EL (cell line): ENCODE data around the gene EIF3C.
"Not testable (repeated sequence)": the region's sequence is repeated elsewhere in the genome, so short reads cannot be mapped to it uniquely, and the experiment has no call there.

Experiments
- DNase-seq: peaks from one replicate; pipeline ENCODE4 v3.0.0-alpha.2; 2016

Gene EIF3C, protein sequence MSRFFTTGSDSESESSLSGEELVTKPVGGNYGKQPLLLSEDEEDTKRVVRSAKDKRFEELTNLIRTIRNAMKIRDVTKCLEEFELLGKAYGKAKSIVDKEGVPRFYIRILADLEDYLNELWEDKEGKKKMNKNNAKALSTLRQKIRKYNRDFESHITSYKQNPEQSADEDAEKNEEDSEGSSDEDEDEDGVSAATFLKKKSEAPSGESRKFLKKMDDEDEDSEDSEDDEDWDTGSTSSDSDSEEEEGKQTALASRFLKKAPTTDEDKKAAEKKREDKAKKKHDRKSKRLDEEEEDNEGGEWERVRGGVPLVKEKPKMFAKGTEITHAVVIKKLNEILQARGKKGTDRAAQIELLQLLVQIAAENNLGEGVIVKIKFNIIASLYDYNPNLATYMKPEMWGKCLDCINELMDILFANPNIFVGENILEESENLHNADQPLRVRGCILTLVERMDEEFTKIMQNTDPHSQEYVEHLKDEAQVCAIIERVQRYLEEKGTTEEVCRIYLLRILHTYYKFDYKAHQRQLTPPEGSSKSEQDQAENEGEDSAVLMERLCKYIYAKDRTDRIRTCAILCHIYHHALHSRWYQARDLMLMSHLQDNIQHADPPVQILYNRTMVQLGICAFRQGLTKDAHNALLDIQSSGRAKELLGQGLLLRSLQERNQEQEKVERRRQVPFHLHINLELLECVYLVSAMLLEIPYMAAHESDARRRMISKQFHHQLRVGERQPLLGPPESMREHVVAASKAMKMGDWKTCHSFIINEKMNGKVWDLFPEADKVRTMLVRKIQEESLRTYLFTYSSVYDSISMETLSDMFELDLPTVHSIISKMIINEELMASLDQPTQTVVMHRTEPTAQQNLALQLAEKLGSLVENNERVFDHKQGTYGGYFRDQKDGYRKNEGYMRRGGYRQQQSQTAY

DNA sequence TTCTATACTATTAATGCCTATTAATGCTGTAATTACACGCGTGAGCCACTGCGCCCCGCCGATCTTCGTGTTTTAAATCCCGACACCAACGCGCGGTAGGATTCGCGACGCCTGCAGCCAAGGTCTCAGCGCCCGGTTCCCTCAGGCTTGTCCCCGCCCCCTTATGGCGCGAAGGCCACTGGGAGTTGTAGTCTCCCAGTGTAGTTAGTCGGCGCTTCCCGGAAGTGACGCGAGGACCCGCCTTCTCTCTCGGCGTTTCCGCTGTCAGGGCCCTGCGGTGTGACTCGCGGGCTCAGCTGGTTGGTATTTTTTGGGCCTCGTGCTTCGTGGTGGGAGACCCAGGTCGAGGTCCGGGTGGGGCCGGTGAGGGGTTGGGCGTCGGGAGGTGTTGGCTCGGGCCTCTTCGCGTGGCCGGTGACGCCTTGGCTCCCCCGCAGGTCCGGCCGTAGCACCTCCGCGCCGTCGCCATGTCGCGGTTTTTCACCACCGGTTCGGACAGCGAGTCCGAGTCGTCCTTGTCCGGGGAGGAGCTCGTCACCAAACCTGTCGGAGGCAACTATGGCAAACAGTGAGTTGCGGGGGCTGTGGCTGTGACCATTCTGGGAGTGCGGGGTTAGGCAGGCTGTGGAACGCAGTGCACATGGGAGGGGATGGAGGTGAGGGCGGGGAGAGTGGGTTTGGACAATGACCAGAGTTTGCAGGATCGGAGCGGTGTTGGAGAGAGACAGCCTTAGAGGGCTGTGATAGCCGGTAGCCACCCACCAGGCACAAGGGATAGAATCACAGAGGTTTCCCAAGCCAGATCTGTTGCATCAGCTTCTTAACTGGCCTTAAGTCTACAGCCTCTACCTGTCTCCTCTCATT lies at the start of gene EIF3C:
Gene EIF3C (plus strand): TSS at position 245 of the 864 bp plus-strand sequence. CDS start 223 bp downstream, at position 468.
- DNase-seq = not testable (repeated sequence)

DNA sequence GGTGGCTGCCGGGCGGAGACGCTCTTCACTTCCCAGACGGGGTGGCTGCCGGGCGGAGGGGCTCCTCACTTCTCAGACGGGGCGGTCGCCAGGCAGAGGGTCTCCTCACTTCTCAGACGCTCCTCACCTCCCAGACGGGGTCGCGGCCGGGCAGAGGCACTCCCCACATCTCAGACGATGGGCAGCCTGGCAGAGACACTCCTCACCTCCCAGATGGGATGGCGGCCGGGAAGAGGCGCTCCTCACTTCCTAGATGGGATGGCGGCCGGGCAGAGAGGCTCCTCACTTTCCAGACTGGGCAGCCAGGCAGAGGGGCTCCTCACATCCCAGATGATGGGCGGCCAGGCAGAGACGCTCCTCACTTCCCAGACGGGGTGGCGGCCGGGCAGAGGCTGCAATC lies 45.0 kb upstream of the EIF3C start:
- DNase-seq = not testable (repeated sequence)

DNA sequence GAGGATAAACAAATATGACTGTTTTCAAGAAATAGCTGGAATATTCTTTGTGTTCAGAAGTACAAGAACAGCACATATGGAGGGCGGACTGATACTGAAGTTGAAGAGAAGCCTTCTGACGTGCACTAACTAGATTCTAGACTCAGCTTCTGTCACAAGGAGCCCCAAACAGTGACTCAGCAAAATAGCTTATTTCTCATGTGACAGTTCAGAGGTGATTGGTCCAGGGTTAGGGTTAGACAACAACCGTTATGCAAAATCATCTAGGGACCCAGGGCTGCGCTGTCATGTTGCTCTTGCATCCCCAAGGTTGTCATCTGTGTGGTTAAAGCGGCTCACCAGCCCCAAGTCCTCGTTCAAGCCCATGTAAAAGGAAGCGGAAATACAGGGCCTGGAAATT lies 43.8 kb upstream of the EIF3C start:
- DNase-seq = not testable (repeated sequence)

DNA sequence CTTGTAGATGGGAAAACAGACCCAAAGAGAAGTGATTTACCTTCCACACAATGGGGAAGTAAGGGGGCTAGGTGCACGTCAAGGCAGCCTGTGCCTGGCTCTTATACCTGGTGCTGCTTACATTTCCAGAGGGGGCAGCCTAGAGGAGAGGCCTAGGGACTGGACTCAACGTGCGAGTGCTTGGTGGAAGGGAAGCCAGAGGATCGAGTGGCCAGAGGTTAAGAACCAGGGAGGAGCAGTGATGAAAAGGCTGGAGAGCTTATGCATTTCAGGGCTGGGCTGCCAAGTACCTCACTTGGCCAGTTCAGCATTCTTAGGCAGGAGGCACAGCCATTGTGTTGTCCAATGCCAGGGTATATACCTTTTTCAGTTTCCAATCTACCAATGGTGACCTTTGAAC lies 43.1 kb upstream of the EIF3C start:
- not testable (repeated sequence) for DNase-seq

DNA sequence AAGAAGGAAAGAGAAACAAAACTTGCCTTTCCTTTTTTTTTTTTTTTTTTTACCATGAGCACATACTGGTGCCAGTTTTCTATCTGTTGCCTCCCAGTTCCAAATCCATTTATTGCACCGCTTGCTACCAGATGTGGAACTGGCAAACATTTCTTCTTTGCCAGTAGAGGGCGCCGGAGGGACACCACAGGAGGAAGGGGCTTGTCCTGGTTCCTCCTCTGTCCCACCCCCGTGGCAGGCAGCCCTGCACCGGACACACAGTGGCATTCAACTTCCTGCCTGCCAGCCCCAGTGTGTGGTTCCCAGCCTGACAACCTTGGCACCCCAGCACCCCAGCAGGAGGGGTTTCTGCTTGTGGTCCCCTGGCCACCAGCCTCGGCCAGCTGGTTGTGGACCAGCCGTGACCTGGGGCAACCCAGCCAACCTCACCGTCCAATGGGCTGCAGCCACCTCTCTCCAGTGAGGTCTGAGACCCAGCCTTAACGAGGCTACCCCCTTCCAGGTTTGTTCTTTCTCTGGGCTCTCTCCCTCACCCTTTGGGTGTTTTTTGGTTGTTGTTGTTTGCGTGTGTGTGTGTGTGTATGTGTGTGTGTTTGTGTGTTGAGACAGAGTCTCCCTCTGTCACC lies 22.8 kb upstream of the EIF3C start:
- not testable (repeated sequence) for DNase-seq

DNA sequence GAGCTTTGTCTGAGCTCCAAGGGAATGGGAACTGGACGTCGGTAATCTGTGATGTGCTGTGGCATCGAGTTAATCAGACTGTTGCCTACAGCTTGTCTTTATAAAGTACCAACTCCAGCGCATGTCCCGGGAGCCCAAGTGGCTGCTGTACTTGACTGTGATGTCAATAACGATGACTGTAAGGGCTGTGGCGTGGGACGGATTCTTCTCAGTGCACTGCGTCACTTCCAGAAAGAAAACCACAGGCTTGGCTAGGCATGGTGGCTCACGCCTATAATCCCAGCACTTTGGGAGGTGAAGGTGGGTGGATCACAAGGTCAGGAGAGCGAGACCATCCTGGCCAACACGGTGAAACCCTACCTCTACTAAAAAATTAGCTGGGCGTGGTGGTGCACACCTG lies 21.8 kb upstream of the EIF3C start:
- DNase-seq = not testable (repeated sequence)

DNA sequence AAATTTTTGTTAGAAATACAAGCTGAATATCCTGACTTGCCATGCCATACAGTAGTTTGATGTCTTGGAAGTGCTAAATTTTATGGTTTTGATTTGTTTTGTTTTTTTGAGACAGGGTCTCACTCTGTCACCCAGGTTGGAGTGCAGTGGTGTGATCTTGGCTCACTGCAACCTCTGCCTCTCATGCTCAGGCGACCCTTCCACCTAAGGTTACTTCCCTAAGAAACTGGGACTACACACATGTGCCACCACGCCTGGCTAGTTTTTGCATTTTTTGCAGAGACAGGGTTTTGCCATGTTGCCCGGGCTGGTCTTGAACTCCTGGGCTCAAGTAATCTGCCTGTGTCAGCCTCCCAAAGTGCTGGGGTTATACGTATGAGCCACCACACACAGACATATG lies 19.5 kb upstream of the EIF3C start:
- DNase-seq = not testable (repeated sequence)

DNA sequence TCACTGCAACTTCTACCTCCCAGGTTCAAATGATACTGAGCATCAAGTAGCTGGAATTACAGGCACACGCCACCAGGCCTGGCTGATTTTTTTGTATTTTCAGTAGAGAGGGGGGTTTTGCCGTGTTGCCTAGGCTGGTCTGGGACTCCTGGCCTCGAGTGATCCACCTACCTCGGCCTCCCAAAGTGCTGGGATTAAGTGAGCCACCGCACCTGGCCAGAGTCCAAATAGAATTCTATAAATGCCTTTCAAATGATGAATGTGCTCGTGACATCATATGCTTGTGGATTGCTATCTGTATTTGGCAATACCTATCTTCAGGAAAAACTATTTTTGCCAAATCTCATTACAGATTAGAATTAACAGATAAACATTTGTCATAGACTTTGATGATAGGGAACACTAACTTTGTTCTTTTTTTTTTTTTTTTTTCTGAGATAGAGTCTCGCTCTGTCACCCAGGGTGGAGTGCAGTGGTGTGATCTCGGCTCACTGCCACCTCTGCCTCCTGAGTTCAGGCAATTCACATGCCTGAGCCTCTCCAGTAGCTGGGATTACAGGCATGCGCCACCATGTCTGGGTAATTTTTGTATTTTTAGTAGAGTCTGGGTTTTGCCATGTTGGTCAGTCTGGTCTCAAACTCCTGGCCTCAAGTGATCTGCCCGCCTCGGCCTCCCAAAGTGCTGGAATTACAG lies 17.9 kb upstream of the EIF3C start:
- not testable (repeated sequence) for DNase-seq

DNA sequence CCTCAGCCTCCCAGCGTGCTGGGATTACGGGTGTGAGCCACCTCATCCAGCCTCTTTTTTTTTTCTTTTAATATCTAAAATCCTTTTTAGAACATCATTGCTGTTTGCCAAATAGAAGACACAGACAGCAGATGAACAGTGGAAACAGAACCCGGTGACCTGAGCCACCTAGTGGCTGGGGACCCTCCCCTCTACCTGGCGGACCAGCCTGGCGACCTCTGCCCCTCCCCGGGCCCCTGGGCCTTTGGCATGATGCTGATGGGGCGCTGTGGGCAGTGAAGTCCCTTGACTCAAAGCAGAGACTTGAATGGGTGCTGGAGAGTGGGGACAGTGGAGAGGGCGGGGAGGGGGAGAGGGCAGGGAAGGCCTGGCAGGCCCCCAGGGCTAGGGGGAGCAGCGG lies 11.5 kb upstream of the EIF3C start:
- not testable (repeated sequence) for DNase-seq

DNA sequence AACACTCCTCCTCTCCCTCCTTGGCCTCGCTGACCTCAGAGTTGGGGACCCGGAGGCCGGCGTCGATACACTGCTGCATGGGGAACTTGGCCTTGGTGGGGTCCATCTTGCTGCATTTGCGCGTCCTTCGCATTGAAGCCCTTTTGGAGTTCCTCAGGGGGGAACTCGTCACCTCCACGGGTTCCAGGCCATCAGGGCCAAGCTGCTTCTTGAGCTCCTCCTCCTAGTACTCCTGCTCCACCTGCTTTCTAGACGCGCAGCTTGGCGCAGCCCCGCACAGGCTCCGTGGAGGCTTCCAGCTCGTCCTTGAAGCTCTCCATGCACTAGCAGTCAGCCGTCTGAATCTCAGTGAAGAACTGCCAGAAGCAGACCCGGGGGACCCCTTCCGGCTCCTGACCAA lies 10.9 kb upstream of the EIF3C start:
- not testable (repeated sequence) for DNase-seq

DNA sequence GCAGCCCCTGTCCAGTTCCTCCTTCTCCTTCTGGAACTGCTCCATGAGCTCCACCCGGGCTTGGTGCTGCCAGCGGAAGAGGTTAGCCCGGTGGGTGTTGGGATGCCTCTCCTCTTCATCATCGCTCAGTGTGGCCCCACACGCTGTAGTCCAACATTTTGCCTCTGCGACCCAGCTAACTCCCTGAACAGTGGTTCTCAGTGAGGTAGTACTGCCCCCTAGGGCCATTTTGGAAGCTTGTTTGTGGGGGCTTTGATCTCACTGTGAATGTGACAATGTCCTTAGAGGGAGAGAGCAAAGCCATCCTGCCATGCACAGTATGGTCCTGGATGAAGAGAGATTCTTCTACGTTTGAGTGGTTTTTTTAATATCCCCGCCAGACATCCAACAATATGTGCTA lies 9.9 kb upstream of the EIF3C start:
- DNase-seq = not testable (repeated sequence)

DNA sequence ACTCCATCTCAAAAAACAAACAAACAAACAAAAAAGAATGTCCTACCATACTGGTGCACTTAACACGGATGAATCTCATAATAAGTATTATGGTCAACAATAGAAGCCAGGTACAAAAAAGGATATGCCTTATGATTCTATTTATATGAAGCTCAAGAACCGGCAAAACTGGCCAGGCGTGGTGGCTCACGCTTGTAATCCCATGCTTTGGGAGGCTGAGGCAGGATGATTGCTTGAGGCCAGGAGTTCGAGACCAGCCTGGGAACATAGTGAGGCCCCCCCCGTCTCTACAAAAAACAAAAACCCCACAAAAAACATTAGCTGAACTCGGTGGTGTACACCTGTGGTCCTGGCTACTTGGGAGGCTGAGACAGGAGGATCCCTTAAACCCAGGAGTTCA lies 7.0 kb upstream of the EIF3C start:
- DNase-seq = not testable (repeated sequence)

DNA sequence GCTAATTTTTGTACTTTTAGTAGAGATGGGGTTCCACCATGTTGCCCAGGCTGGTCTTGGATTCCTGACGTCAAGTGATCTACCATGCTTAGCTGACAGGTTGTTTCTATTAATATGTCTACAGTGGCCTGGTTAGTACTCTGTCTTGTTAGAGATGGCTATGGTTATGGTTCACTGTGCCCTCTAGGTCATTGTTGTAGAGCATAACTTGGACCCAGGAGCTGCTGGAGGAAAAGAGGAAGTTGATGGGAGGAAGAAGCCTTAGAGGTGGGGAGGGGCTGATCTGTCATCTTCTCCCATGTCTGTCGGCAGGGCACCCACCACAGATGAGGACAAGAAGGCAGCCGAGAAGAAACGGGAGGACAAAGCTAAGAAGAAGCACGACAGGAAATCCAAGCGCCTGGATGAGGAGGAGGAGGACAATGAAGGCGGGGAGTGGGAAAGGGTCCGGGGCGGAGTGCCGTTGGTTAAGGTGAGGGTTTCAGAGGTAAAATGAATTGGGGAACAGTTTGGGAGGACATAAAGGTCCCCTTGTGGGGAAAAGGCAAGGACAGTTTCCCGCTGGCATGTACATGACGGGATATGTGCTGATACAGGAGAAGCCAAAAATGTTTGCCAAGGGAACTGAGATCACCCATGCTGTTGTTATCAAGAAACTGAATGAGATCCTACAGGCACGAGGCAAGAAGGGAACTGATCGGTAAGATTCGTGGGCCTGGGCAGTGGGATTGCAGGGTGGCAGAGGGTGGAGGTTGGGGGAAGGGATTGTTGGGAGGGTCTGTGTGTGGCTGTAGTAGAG lies 11.8 kb downstream of the EIF3C start:
- not testable (repeated sequence) for DNase-seq

DNA sequence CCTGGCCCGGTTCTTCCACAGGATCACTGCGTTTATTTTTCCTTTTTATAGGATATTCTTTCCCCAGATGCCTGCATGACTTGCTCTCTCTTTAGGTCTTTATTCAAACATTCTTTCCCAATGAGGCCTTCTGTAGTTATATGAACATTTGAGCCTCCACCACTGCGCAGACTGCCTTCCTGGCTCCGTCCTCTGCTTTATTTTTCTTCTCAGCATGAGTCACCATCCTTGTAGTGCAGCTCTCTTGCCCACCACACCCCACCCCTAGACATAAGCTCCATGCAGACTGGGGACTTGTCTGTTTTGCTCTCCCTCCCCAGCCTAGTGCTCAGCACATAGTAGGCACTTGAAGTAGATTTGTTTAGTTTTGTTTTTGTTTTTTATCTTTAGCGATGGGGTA lies 20.0 kb downstream of the EIF3C start:
- not testable (repeated sequence) for DNase-seq

DNA sequence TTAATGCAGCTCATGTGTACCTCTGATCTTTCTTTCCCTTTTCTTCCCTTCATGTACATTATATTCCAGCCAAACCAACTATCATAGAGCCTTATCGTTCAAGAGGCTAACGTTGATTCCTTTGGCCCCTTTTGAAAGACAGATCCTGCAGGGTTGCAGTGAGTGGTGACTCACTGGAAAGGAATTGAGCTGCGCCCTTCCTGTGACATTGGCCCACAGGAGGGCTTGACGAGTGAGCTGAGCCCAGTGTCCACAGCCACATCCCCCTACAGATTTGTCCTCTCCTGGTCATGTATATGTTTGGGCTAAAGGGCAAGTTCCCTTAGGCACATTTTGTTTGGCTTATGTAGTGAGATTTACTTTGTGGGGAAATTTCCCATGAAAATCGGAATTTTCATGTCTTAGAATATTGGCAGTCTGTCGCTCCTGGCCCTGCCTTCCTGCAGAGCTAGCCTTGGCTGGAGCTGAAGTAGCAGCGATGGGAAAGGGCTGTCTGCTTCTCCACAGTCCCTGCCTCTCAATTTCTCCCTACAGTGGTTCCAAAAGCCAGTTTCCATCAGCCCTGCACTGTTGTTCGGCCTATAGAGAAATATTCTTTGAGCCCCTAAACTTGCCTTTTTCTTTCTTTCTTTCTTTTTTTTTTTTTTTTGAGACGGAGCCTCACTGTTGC lies 21.3 kb downstream of the EIF3C start:
- DNase-seq = not testable (repeated sequence)

DNA sequence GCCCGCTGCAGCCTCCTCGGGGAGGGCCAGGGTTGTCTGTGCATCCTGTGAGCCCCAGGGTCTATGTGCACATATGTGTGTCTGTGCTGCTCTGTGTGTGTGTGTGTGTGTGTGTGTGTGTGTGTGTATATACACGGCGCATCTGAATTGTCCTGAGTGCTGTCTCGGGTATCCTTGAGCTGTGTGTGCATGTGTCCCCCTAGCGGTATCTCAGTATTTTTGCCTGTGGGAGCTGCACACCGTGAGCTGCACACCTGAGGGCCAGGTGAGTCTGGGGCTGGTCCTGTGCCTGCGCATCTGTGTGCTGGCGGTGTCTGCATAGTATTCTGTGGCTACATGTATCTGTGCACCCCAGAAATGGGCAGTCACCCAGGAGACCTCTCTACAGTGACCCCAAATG lies 28.5 kb downstream of the EIF3C start:
- not testable (repeated sequence) for DNase-seq

DNA sequence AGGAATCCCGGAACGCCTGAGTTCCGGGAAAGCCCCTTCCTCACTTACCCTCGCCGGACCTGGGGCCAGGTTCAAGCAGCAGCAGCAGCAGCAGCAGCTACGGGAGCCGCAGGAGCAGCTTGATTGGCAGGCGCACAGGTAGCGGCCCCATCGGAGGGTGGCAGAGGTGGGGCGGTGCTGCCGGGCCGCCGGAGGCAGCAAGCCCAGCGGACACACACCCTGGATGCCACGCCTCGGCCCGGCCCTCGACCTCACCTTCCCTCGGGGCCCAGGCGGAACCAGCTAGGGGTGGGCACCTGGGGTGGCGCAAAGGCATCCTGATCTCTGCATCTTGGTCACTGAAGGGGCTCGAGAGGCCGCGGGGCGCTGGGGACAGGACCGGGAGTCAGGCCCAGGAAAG lies 29.4 kb downstream of the EIF3C start:
- not testable (repeated sequence) for DNase-seq

DNA sequence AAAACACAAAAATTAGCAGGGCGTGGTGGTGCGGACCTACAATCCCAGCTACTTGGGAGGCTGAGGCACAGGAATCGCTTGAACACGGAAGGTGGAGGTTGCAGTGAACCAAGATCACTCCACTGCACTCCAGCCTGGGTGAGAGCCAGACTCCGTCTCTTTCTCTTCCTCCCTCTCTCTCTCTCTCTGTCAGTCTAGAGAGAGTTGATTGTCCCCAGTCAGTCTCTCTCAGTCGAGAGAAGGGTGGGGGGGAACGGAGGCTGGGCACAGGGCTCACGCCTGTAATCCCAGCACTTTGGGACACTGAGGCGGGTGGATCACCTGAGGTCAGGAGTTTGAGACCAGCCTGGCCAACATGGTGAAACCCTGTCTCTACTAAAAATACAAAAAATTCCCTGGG lies 30.0 kb downstream of the EIF3C start:
- not testable (repeated sequence) for DNase-seq

DNA sequence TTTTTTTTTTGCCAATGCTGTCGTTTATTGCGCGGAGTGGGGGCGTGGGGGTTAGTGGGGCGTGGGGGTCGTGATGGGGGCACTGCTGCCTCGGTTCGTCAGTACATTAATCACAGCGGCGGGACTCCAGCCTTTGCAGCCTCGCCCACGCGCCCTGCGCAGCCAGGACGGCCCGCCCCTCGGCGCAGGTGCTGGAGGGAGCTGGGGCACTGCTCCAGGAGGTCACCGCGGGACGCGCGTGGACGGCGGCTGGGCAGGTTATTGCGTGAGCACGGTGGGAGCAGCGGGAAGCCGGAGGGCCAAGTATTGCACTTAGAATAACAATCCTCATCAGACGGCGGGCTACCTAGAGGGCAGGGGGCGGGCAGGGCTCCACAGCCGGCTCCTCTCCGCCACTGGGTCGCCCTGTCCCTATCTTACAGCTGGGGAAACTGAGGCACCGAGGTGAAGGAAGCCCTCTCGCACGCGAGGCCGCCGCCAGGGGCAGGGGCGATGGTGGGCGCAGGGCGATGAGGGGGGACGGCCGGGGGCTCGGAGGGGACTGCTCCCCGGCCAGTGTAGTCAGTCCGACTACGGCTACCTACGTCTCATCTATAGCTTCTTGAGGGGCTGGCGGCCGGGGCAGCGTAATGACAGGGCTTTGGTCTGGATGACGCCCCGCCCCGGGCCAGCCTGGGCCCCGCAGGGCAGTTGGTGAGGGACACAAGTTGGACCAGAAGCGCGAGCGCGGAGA lies 35.5 kb downstream of the EIF3C start:
- DNase-seq = not testable (repeated sequence)
